RWPE2 (cell line): Measurements from ENCODE around the gene SLC6A18.

Experiments
- ATAC-seq: fragments of 200-7000 bp; cut with Tn5 transposase; 3 replicates; pipeline ENCODE4 v1.9.1; 2021; ENCODE audit warnings: low read depth
- DNase-seq: peaks from one replicate; pipeline ENCODE4 v3.0.0-alpha.2; 2020; ENCODE audit warnings: low spot score
- H3K27ac ChIP-seq: fragments of 450-650 bp; 2 replicates; pipeline ENCODE4 v1.5.1; 2017; ENCODE audit warnings: mild to moderate bottlenecking; ENCODE audit not compliant: poor library complexity, severe bottlenecking
- H3K27me3 ChIP-seq: fragments of 250-450 bp; sonication (Bioruptor Pico); 2 replicates; pipeline ENCODE4 v1.5.1; 2021; ENCODE audit warnings: mild to moderate bottlenecking, moderate library complexity; ENCODE audit not compliant: insufficient read depth, poor library complexity, severe bottlenecking
- H3K36me3 ChIP-seq: fragments of 250-450 bp; sonication (Bioruptor Pico); 2 replicates; pipeline ENCODE4 v1.5.1; 2020; ENCODE audit warnings: low read depth, mild to moderate bottlenecking, moderate library complexity
- H3K4me1 ChIP-seq: fragments of 250-450 bp; sonication (Bioruptor Pico); 2 replicates; pipeline ENCODE4 v1.5.1; 2021; ENCODE audit warnings: mild to moderate bottlenecking, moderate library complexity; ENCODE audit not compliant: insufficient read depth, poor library complexity, severe bottlenecking
- H3K4me3 ChIP-seq: fragments of 250-450 bp; sonication (Bioruptor Pico); 2 replicates; pipeline ENCODE4 v1.5.1; 2021; ENCODE audit warnings: mild to moderate bottlenecking, moderate library complexity; ENCODE audit not compliant: severe bottlenecking
- H3K9me3 ChIP-seq: fragments of 250-450 bp; sonication (Bioruptor Pico); 2 replicates; pipeline ENCODE4 v1.5.1; 2021; ENCODE audit warnings: mild to moderate bottlenecking, moderate library complexity; ENCODE audit not compliant: severe bottlenecking
- CTCF ChIP-seq: fragments of 450-650 bp; IDR thresholded peaks from one replicate; pipeline ENCODE4 v1.5.1; 2017; ENCODE audit warnings: mild to moderate bottlenecking, moderate library complexity; ENCODE audit not compliant: poor library complexity, severe bottlenecking

The SLC6A18 gene

GRCh38 chr5:1199649-1200494 lies 25.3 kb upstream of the SLC6A18 start:
- Histone ChIP-seq H3K9me3 (no peaks in the 10 kb centered on the region), H3K27ac (no peak overlapping the region), H3K27me3 (peaks cover 19% of the 10 kb centered on the region), H3K4me3 (no peak overlapping the region), H3K36me3 (no peaks in the 10 kb centered on the region), H3K4me1 (no peaks in the 10 kb centered on the region)
- ATAC-seq (no peak), DNase-seq (peak; percentile 54)
- no peak for TF ChIP-seq CTCF

GRCh38 chr5:1200495-1201326 lies 24.5 kb upstream of the SLC6A18 start:
- Histone ChIP-seq H3K9me3 (no peaks in the 10 kb centered on the region), H3K4me1 (no peaks in the 10 kb centered on the region), H3K36me3 (no peaks in the 10 kb centered on the region), H3K4me3 (no peak overlapping the region), H3K27me3 (peaks cover 26% of the 10 kb centered on the region), H3K27ac (no peak overlapping the region)
- TF ChIP-seq CTCF = no peak
- DNase-seq (peak; percentile 55), ATAC-seq (no peak)

- no peak within 1 kb of the TSS for H3K27ac ChIP-seq
- TF ChIP-seq CTCF = no peak
- H3K9me3 ChIP-seq = no peaks in the 10 kb centered on the region
- DNase-seq (peak; percentile 75), ATAC-seq (no peak)
- no peaks in the 10 kb centered on the region for H3K36me3 ChIP-seq
- H3K4me1 ChIP-seq = no peaks in the 10 kb centered on the region
- H3K27me3 ChIP-seq = peaks cover 33% of the 10 kb centered on the region
- H3K4me3 ChIP-seq = no peak within 1 kb of the TSS
These were observed 23.7 kb upstream of the SLC6A18 start, which contains the start of gene SLC6A19 for GRCh38 chr5:1201327-1202025. Gene SLC6A19 (plus strand): TSS chr5:1201595. CDS start chr5:1201651, 56 bp downstream.

GRCh38 chr5:1202026-1202797 lies 23.0 kb upstream of the SLC6A18 start:
- DNase-seq = peak; percentile 70
- no peak for TF ChIP-seq CTCF
- no peak overlapping the region for H3K4me3 ChIP-seq
- no peak overlapping the region for H3K27ac ChIP-seq
- H3K27me3 ChIP-seq = peaks cover 33% of the 10 kb centered on the region
- no peaks in the 10 kb centered on the region for H3K36me3 ChIP-seq
- no peaks in the 10 kb centered on the region for H3K9me3 ChIP-seq
- no peak for ATAC-seq
- no peaks in the 10 kb centered on the region for H3K4me1 ChIP-seq
